Spinal cord (tissue), 10 donors: Measurements from ENCODE around the gene ARMC6. TPM values are rescaled to one million over a fixed set of nuclear protein-coding genes. Genes with fewer than 3 reads are reported as not detected.

Source experiments
- DNase-seq, 6 donors: peaks; one replicate each; pipeline versions ENCODE4 v3.0.0 to v3.0.0-alpha.2; 2013 to 2015; ENCODE audit warnings: low spot score in 6 of 6, low read depth in 4 of 6
- H3K27ac ChIP-seq: one replicate; pipeline ENCODE4 v1.5.1; 2013; ENCODE audit warnings: low read depth, low read length, control low read depth
- H3K27me3 ChIP-seq: one replicate; pipeline ENCODE4 v1.6.1; 2013; ENCODE audit warnings: low read length; ENCODE audit not compliant: control insufficient read depth, insufficient read depth
- H3K36me3 ChIP-seq: one replicate; pipeline ENCODE4 v1.6.1; 2013; ENCODE audit warnings: low read length; ENCODE audit not compliant: control insufficient read depth, insufficient read depth
- H3K4me1 ChIP-seq: one replicate; pipeline ENCODE4 v1.6.1; 2013; ENCODE audit warnings: low read length; ENCODE audit not compliant: control insufficient read depth, insufficient read depth
- H3K4me3 ChIP-seq: one replicate; pipeline ENCODE4 v1.5.1; 2013; ENCODE audit warnings: low read depth, low read length, control low read depth
- H3K9me3 ChIP-seq: one replicate; pipeline ENCODE4 v1.6.1; 2013; ENCODE audit warnings: low read length; ENCODE audit not compliant: control insufficient read depth, insufficient read depth
- WGBS: methylation state at CpG from one replicate; pipeline ENCODE4 v1.1.5; 2013; ENCODE audit warnings: missing lambda C conversion rate; ENCODE audit not compliant: insufficient coverage; 5-methylcytosine and 5-hydroxymethylcytosine counted together
- polyA plus RNA-seq, 2 donors: library from polyadenylated mRNA; unstranded; fragments of 120-200 nt; gene quantifications; one replicate each; pipeline ENCODE4 v1.2.1, GENCODE V29; 2013; ENCODE audit not compliant: insufficient read length in 2 of 2
- total RNA-seq, 2 donors: library from RNA; depleted of rRNA in 1 of 2; stranded (reverse); fragments of 120-200 nt in 1 of 2; fragments of >200 nt in 1 of 2; gene quantifications; one replicate each; pipeline versions ENCODE4 v1.2.3 to v1.2.4, GENCODE V29; 2013 to 2014
- donor health status: healthy.

Gene ARMC6
- total and polyA plus RNA-seq, 4 donors: 28.0 to 49.0 (median 36.0) TPM

DNA sequence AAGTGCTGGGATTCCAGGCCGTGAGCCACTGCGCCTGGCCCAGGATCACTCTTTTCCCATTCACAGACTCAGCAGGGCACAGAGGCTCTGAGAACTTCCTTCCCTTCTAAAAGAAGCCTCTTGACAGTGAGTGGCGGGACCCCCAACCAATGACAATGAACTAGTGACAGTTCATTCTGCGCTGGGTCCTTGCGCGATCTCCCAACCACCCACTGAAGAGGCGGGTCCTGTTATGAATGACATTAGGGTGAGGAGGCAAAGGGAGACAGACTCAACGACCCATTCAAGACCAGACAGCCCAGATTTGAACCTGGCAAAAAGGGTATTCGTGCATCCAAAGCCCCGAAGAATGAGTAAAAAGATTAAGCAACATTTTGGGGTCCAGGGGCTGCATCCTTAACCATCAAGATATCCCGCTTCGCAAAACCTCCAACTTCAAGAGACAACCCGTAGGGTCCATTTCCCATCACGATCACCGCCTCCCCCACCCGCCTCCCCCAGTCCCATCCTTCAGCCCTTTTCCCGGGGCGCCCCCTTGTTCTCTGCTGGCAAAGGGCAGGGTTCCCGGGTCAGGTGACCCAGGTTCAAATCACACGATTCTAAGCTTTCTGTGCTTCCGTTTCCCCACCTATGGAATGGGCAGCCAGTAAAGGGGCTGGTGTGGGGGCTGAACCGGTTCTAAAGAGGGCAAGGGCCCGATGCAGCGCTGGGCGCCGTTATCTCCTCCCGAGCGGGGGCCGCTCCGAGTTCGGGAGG, 805 bp upstream of the ARMC6 start:
- H3K27ac ChIP-seq: peak overlapping the region; percentile 84
- peak; percentile 77 to 97 (median 86) for DNase-seq
- peaks cover 41% of the 10 kb centered on the region for H3K36me3 ChIP-seq
- H3K4me1 ChIP-seq: peaks cover 27% of the 10 kb centered on the region
- H3K9me3 ChIP-seq: no peaks in the 10 kb centered on the region
- WGBS: under 1% methylated on average over 24 of the region's 31 CpGs
- peak overlapping the region; percentile 87 for H3K4me3 ChIP-seq
- no peaks in the 10 kb centered on the region for H3K27me3 ChIP-seq

DNA sequence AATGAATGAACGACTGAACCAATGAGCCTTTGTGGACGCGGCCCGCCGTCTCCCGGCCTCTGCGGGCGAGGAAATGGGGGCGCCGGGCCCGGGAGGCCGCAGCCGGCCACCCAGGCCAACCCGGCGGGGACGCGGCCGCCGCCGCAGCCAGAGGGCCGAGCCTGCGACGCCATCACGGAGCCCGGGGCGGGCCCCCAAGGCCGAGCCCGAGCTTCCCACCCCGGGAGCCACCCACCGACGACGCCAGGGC, 302 bp upstream of the ARMC6 start:
- Histone ChIP-seq H3K4me1 (peaks cover 27% of the 10 kb centered on the region), H3K4me3 (peak overlapping the region; percentile 87), H3K36me3 (peaks cover 36% of the 10 kb centered on the region), H3K27me3 (no peaks in the 10 kb centered on the region), H3K27ac (peak overlapping the region; percentile 84), H3K9me3 (no peaks in the 10 kb centered on the region)
- no peak for DNase-seq
- WGBS: 0% methylated on average over 32 of the region's 32 CpGs

DNA sequence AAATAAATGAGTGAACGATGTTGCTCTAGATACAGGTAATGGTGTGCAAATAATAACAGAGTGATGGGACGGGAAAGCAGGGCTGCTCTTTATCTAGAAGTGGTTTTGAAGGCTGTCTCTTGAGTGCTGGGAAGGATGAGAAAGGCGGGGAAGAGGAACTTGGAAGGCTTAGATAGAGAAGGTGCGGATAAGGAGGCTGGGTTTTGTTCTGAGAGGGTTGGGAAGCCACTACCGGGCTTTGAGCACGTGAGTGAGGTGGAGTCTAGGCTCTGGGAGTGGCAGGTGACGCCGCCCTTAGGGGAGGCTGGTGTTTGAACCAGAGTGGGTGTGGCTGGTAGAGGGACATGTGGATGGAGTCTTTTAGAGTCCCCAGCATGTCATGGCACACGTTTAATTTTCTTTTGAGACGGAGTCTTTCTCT, 811 bp downstream of the ARMC6 start:
- WGBS: 4% methylated on average over 10 of the region's 10 CpGs
- H3K27ac ChIP-seq: no peak overlapping the region
- H3K4me3 ChIP-seq: peak overlapping the region; percentile 63

DNA sequence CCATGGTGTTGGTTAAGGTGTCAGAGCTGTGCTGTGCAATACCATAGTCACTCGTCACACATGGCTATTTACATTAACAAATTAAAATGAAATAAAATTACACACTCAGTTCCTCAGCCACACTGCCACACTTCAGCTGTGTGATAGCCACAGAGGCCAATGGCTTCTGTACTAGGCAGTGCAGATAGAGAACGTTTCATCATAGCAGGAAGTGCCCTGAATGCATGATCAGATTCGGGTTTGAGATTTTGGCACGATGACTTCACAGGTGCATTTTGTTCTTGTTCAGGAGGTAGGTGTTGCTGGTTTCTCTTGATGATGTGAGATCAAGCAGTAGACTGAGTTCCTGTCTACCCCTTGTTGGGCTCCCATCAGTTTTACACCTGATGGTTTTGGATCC, 6.5 kb downstream of the ARMC6 start:
- no peak overlapping the region for H3K27ac ChIP-seq
- no peaks in the 10 kb centered on the region for H3K4me1 ChIP-seq
- DNase-seq: no peak
- H3K4me3 ChIP-seq: no peak overlapping the region
- 75% methylated on average over 1 of the region's 4 CpGs for WGBS
- H3K27me3 ChIP-seq: no peaks in the 10 kb centered on the region
- peaks cover 32% of the 10 kb centered on the region for H3K36me3 ChIP-seq
- no peaks in the 10 kb centered on the region for H3K9me3 ChIP-seq

More for the DNA sequence above, 811 bp downstream of the ARMC6 start:
- Histone ChIP-seq H3K36me3 (peaks cover 30% of the 10 kb centered on the region), H3K4me1 (peaks cover 27% of the 10 kb centered on the region), H3K9me3 (no peaks in the 10 kb centered on the region), H3K27me3 (no peaks in the 10 kb centered on the region)
- DNase-seq: peak in 3 of 6 donors; percentile 7 to 71 (median 59)

DNA sequence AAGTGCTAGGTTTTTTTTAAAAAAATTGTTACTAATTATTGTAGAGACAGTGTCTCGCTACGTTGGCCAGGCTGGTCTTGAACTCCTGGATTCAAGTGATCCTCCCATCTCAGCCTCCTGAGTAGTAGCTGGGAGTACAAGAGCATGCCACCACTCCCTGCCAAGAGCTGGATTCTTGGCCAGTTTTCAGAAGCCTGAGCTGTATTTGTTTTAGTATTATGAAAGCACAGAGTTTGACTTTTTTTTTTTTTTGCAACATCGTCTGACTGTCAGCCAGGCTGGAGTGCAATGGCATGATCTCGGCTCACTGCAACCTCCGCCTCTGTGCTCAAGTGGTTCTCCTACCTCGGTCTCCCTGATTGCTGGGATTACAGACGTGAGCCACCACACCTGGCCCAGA, 7.0 kb downstream of the ARMC6 start:
- Histone ChIP-seq H3K27ac (no peak overlapping the region), H3K9me3 (no peaks in the 10 kb centered on the region), H3K27me3 (no peaks in the 10 kb centered on the region), H3K4me1 (no peaks in the 10 kb centered on the region), H3K36me3 (peaks cover 35% of the 10 kb centered on the region), H3K4me3 (no peak overlapping the region)
- peak in 1 of 6 donors; percentile 31 for DNase-seq
- 94% methylated on average over 6 of the region's 7 CpGs for whole genome bisulfite sequencing

DNA sequence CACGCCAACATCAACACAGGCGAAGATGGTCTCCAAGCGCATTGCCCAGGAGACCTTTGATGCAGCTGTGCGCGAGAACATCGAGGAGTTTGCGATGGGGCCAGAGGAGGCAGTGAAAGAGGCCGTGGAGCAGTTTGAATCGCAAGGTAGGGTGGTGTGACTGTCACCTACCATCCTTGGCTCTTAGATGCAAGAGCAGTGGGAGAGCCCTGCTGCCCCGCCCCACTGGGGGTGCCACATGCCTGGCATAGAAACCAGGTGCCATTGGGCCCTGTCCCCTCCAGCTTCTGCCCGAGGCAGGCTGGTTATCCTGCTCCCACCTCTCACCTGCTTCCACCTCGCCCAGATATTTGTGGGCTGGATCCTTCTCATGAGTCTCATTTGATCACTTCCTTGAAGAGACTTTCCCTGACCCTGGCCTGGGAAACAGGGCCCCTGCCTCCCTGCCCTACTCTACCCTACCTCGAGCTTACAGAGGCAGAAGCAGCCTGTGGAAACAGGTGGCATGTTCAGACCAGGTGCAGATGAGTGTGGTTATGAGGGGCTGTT, 9.4 kb downstream of the ARMC6 start:
- no peak overlapping the region for H3K27ac ChIP-seq
- 95% methylated on average over 12 of the region's 13 CpGs for WGBS

DNA sequence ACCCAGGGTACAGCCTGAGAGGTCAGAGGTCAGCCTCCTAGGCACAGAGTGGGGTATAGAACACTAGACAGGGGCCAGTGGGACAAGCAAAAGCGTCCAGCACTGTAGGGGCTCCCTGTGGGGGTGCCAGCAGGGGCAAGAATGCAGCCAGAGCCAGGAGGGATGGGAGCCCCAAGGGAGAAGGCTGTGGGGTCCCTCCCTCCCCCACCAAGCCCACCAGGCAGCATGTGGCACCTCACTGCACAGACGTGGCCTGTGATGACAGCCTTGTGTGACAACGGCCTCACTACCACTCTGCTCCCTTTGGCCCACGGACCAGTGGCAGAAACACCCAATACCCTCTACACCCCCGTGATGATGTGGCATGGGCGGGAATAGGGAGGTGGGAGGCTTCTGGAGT, 10.1 kb downstream of the ARMC6 start:
- Histone ChIP-seq H3K27ac (no peak overlapping the region), H3K4me1 (no peaks in the 10 kb centered on the region), H3K27me3 (no peaks in the 10 kb centered on the region), H3K36me3 (peaks cover 40% of the 10 kb centered on the region), H3K9me3 (no peaks in the 10 kb centered on the region), H3K4me3 (no peak overlapping the region)
- no peak for DNase-seq
- WGBS: 100% methylated on average over 2 of the region's 6 CpGs

More for the DNA sequence above, 9.4 kb downstream of the ARMC6 start:
- DNase-seq: no peak
- Histone ChIP-seq H3K27me3 (no peaks in the 10 kb centered on the region), H3K4me1 (no peaks in the 10 kb centered on the region), H3K36me3 (peaks cover 40% of the 10 kb centered on the region), H3K9me3 (no peaks in the 10 kb centered on the region), H3K4me3 (no peak overlapping the region)

DNA sequence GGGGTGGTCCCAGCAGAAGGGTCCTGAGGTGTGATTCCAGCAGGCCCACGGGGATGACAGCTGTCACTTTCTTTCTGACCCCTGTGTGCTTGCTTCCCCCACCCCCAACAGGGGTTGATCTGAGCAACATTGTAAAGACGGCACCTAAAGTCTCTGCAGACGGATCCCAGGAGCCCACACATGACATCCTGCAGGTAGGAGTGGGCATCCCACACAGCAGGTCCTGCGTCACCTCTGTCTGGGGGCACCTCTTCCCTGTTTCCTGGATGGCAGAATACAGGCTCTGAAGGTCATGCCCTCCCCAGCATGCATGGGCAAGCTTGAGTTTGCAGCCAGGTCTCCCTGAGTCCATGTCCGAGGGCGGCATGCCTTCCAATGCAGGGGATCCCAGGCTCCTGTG, 10.5 kb downstream of the ARMC6 start:
- 94% methylated on average over 6 of the region's 6 CpGs for WGBS
- Histone ChIP-seq H3K9me3 (no peaks in the 10 kb centered on the region), H3K27me3 (no peaks in the 10 kb centered on the region), H3K4me1 (no peaks in the 10 kb centered on the region), H3K27ac (no peak overlapping the region), H3K4me3 (no peak overlapping the region), H3K36me3 (peaks cover 39% of the 10 kb centered on the region)
- DNase-seq: no peak

DNA sequence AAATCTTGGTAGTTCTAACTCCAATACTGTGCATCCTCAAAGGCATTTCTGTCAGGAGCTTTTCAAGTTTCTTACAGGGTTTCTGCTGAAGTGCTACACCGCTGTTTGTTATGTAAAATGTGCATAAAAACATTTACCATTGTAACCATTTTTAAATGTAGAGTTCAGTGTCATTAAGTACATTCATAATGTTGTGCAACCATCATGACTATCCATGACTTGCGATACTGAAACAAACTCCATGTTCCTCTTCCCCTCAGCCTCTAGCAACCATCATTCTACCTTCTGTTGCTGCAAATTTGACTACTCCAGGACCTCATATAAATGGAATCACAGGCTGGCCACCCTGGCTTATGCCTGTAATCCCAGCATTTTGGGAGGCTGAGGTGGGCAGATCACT, 16.0 kb downstream of the ARMC6 start:
- Histone ChIP-seq H3K36me3 (peaks cover 54% of the 10 kb centered on the region), H3K4me3 (no peak overlapping the region), H3K27ac (no peak overlapping the region), H3K4me1 (no peaks in the 10 kb centered on the region), H3K9me3 (no peaks in the 10 kb centered on the region), H3K27me3 (no peaks in the 10 kb centered on the region)
- DNase-seq: no peak
- WGBS: 100% methylated on average over 1 of the region's 2 CpGs

DNA sequence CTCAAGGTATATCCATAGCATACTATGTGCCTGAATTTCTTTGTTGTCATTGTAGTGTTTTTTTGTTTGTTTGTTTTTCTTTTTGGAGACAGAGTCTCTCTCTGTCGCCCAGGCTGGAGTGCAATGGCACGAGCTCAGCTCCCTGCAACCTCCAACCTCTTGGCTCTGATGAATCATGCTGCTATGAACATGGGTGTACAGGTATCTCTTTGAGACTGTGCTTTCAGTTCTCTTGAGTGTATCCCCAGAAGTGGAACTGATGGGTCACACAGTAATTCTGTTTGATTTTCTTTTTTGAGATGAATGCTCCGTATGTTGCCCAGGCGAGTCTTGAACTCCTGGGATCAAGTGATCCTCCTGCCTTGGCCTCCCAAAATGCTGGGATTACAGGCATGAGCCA, 16.7 kb downstream of the ARMC6 start:
- Histone ChIP-seq H3K27ac (no peak overlapping the region), H3K9me3 (no peaks in the 10 kb centered on the region), H3K27me3 (no peaks in the 10 kb centered on the region), H3K36me3 (peaks cover 57% of the 10 kb centered on the region), H3K4me3 (no peak overlapping the region), H3K4me1 (no peaks in the 10 kb centered on the region)
- 100% methylated on average over 3 of the region's 4 CpGs for whole genome bisulfite sequencing
- DNase-seq: no peak
